ENCODE measurements around the gene OR5AC2.

The OR5AC2 gene

DNA sequence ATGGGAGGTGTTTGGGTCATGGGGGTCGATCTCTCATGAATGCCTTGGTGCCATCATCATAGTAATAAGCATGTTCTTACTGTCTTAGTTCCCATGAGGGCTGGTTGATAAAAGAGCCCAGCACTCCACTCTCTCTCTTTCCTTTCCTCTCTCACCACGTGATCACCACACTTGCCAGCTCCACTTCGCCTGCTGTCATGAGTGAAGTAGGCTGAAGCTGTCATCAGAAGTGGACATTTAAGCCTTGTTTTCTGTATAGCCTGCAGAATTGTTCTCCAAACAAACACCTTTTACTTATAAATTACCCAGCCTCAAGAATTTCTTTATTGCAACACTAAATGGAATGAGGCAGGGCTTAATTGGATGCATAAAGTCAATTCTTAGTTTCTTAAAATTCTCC, 49.7 kb downstream of the OR5AC2 start:
- no peaks in the 10 kb centered on the region for H4K20me1 ChIP-seq
- H3K4me1 ChIP-seq, result no peaks in the 10 kb centered on the region
- H3K27ac ChIP-seq, result no peak overlapping the region
- no peaks in the 10 kb centered on the region for H3K27me3 ChIP-seq
- no peak for TF ChIP-seq Cebpa-rat (IDR thresholded peaks at IDR 0.05)
- no peaks in the 10 kb centered on the region for H3K36me3 ChIP-seq
- H3K4me3 ChIP-seq, result no peak overlapping the region
- no peak overlapping the region for H3K9ac ChIP-seq
- H3K4me2 ChIP-seq, result no peak overlapping the region
- H3K9me3 ChIP-seq, result no peaks in the 10 kb centered on the region
